Stimulated activated CD4-positive, alpha-beta T cell treated with anti-CD3 and anti-CD28 coated beads, Interleukin-12 subunit alpha, Interleukin-12 subunit beta, amount 100 ng/mL, for 48 hours (primary cell): ENCODE results near the gene NDUFS2.

Source experiments
- DNase-seq, 3 donors: peaks; one replicate each; pipeline ENCODE4 v3.0.0-alpha.2; 2020; ENCODE audit warnings: low read depth in 2 of 3, low spot score in 1 of 3

Gene NDUFS2

DNA sequence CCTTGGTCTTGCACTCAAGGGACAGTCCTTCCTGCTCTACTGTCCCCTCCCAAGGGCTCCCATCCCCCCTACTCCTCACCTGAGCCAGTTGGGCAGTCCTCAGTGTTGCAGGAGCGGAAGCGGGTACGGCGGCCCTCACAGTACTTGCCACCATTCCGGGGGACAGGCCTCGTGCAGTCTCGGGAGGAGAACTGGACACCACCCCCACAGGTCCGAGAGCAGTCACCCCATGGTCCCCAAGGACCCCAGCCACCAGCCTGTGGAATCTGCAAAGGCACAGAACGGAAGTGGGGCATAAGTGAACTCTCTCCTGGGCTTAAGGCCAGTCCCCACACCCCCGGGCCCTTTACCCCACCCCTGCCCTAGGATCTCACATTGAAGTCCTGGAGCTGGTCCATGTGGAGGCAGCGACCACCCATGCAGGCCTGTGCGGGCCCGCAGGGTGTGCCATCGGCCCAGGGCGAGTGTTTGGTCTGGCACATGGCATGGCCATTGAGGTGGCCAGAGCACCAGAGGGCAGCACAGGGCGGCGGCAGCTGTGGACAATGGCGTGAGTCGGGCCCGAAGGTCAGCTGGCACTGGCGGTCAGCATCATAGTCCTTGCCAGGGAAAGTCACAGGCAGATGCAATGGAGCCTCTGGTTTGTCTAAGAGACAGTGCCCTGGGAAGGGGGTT, 8.5 kb upstream of the NDUFS2 start:
- no peak for DNase-seq

DNA sequence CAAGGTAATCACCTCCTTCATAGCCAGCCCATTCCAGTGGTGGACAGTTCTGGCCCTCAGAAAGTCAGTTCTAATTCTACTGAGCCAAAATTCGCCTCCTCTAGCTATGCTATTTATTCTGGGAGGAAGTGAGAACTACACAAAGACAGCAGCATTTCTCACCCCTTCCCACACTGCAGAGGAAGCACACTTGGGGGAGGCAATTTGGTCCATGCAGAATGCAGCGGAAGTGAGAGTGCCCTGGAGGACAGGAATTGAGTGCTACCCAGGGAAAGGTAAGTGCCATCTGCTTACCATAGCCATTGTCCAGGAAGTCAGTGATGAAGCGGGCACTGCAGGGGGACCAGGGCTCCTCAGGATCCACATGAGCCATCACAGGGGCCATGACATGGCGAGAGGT, 7.0 kb upstream of the NDUFS2 start:
- no peak for DNase-seq

DNA sequence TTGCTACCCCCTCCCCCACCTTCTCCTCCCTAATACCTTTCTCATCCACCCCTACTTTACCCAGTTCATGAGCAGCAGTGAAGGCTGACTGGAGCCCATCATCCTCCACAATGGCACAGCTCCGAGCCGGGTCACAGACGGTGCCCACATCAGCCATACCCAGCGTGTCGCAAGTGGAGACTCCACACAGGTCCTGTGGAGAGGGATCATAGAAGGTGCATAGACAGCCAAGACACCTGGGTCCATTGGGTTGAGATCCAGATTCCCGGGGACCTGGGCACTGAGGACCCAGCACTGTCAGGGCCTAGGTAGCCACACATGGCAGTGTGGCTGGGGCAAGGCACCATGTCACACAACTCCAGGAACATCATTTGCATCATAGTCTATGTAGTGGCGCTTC, 6.1 kb upstream of the NDUFS2 start:
- no peak for DNase-seq

DNA sequence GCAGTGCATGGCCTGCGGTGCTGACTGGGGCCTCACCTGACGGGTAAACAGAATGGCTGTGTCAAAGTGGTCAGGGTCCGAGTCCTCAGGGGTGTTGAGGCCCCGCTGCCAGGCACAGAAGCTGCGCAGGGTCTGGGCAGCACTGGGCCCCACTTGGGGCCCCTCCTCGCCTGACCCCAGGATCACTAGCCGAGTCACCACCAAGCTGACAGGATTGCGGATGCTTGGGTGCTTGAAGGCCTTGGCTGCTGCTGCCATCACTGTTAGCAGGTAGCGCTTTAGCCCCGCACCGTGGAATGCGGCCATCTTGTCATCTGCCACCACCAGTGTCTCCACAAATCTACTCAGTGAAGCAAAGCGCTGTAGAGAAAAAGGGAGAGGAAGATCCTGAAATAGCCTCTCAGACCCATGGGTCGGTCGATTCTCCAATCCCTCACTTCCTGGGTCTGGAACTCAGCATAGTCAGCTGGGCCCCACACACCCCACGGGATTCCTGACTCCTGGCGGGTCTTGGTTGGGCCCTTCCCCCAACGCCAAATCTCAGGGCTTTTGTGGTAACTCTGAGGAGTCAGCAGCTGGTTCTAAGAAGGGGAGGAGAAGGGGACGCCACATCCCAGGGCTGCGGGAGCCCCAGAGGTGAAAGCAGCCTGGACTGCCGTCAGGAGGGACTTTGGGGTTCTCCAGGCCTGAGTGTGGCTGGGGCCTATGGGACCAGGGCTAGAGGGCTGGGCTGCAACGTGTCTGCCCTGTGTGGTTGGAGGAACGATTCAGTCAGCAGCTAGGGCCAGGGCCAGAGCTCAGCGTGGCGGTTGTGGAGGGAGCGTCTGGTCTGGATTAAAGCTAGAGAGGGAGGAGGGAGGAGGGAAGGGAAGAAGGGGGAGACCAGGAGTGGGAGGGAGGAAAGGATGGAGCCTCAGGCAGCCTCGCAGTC, 5.4 kb upstream of the NDUFS2 start:
- no peak for DNase-seq

DNA sequence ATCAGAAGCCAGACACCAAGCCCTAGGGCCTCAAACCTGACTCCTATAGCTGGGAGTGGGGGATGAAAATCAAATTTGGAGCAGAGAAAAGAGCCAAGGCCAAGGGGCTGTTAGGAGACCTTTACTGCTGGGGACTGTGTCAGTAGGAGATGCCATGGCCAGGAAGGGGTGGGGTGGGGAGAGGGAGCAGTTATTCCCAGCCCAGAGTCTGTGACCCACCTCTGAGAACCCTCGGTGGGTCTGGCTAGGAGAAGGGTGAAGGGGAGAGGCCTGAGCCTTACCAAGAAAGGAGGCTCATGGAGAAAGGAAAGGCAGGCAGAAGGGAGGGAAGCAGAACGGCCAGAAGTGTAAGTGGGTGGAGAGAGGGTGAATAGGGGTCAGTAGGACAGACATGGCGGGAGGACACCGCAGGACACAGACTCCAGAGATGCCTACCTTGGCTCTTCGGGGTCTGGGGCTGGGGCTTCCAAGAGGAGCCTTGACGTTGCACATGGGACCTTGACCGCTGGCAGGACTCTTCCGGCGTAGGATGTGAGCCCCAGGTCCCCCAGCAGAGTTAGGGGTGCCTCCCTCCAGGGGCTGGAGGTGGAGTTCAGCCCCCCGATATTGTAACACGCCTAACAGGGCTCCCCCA, 4.5 kb upstream of the NDUFS2 start:
- no peak for DNase-seq

DNA sequence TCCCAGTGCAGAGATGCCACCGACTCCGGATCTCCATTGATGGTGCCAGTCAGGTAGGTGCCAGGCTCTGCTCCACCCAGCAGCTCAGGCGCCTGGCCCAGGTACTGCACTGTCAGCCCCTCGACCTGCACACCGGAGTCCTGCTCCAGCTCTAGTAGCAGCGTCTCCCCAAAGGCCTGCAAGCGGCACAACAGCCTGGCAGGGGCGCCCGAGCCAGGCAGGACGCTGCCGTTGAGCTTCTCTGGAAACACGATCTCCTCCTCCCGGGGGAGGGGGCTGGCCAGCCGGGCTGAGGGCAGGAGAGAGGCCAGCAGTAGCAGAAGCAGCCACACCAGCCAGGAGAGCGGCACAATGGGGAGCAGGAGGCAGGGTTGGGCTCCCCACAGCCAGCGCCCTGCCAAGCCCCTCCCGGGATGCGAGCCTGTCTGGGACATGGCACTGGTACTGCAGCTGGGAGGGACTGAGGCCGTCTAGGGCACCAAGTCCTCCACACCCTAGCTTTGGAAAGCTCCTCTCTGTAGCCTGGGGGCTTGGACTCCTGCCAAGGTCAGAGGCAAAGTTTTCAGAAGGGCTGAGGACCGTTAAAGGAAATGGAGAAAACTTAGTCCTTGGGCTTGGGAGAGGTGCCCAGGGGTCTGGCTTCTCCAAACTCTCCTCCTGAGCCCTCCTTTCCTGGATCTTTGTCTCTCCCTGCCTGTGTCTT, 3.8 kb upstream of the NDUFS2 start:
- no peak for DNase-seq

DNA sequence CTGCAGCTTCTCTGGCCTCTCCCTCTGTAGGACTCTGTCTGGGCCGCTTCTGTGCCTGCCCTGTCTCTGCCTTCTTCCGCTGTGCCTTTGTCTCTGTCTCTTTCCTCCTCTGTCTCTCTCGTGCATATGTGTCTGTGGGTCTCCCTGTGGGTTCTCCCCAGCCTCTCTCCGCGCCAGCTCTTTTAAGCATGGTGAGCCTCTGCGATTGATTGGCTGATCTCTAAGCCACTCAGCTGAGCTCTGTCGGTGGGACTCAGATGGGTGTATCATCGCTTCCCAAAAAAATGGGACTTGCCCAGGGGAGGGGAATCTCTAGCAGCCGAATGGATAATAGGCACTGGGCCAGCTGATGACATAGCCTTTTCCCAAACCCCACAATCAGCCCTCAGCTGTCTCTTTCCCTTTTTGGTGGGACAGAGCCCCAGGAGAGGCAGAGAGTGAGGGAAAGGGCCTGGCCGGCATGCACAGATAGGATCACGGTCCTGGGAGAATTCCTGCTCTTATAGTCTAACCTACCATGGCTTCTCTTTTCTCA, 3.2 kb upstream of the NDUFS2 start, which contains the start of gene ADAMTS4:
Gene ADAMTS4, minus strand, starts transcription at position 158 of the 535 bp plus-strand sequence. CDS start 427 bp downstream, outside the sequence.
- DNase-seq: no peak

DNA sequence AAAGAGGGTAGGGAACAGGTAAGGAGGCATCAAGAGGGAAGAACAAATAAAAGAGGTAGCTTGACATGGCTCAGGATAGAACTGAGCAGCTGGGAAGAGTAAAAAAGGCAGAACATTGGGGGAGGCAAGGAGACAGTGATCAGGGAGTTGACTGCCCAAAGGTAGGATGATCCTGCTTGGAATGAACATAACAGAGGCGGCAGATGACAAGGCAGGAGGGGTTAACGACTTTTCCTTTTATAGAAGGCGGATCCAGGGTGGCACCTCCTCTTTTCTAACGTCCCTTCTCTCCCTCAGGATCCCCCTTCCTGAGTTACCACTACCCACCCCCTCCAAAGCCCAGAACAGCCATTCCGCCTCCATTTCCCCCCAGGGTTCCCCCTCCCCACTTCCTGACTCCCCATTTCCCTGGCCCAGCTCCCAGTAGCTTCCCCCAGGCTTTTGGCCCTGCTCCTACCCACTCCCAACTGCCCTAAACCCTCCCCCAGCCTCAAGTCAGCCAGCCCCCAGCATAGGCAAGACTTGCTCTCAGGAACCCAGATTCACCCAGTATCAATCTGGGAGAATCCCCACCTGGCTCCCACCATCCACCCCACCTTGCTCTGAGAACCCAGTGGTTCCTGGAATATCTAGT, 2.5 kb upstream of the NDUFS2 start:
- no peak for DNase-seq

DNA sequence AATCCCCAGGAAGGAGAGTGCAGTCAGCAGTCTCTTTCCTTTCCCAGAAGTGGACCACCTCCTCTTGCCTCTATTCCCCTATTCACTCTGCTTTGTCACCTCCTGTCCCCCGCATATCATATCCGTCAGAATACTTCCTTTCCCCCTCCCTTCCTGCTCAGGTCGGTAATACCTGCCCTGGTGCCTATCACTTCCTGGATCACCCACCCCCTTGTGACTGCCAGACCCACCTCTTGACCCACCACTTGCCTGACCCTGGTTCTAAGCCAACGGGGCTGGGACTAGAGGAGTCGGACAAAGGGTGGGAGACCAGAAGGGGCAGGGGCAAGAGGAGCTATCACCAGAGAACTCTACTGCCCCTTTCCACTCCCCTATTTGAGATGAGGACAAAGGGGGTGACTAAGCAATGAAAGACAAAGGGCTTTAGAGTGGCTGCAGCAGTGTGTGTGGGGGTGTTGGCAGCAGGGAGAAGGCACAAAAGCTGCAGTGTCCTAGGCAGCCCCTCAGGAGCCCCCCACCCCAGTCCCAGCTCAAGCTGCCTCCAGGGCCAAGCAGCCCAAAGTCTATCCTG, 1.7 kb upstream of the NDUFS2 start:
- DNase-seq: no peak

DNA sequence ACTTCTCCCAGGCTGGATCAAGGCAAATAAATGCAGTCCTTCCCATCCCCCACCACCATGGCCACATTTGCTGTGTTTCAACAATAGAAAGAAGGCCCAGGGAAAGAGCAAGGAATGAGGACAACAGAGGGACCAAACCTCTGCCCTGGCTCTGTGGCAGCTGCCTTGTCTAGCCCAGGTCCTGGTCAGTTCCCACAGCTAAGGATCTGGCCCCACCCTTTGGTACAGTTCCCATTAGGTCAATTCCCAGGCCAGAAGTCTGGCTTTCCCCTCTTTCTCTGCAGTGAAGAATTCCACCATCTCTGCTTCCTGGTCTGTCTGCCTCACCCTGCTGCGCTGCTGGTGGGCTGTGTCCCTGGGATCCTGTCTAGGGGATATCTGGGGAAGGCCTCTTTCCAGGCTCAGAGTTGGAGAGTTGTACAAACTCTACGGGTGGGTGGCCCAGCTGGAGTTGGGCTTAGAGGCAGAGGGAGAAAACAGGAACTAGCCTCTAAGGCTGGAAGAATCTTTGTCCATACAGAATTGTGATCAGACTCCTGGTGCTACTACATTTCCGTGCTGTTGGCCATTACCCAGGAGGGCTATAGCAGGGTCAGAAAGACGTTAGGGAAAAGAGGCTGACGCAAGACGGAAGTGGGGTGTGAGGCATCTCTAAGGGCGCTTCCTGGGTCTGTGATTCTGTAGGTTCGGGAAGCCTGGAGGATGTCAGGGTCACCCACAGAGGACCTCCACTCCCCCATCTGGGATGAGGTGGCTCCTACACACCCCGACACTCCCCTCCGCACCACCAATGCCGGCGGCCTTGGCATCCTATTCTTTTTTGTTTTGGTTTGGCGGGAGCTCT, 953 bp upstream of the NDUFS2 start:
- DNase-seq: no peak

DNA sequence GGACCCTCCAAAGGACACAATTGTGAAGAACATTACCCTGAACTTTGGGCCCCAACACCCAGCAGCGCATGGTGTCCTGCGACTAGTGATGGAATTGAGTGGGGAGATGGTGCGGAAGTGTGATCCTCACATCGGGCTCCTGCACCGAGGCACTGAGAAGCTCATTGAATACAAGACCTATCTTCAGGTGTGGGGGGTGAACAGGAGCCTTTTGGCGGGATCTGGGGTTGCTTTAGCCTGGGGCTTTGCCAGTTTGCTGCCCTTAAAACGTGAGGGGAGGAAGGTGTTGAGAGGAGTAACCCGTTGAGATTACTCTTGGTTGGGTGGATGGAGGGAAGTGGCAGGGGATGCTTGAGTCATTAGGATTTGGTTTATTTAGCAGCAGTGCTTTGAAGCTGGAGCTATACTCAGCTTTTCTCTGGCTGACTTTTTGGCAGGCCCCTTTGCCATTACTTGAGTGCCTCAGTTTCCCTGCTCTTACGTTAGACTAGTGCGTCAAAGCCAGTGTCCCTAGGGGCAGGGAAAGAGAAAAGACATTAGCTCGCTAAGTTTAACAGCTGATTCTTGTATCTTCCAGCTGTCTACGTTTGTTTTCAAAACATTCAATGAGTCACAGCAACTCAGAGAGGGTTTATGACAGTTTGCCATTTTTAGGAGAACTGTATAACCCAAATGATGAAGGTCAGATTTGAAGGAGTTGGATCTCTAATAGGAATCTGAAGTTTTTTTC, 4.4 kb downstream of the NDUFS2 start:
- DNase-seq: no peak

DNA sequence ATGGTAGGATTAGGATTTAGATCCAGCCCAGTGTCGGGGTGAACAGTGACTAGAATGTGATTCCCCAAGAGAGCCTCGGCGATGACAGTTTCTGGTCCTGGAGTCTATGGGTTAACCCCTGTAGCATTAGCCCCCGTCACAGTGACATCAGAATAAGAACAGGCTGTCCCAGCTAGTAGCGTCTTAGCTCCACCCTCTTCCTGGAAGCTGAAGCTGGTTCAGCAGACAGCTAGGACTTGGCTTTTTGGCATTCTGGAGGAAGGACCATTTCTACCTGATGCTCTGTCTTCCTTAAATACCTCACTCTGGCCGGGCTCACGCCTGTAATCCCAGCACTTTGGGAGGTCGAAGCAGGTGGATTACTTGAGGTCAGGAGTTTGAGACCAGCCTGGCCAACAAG, 5.0 kb downstream of the NDUFS2 start:
- DNase-seq: no peak

DNA sequence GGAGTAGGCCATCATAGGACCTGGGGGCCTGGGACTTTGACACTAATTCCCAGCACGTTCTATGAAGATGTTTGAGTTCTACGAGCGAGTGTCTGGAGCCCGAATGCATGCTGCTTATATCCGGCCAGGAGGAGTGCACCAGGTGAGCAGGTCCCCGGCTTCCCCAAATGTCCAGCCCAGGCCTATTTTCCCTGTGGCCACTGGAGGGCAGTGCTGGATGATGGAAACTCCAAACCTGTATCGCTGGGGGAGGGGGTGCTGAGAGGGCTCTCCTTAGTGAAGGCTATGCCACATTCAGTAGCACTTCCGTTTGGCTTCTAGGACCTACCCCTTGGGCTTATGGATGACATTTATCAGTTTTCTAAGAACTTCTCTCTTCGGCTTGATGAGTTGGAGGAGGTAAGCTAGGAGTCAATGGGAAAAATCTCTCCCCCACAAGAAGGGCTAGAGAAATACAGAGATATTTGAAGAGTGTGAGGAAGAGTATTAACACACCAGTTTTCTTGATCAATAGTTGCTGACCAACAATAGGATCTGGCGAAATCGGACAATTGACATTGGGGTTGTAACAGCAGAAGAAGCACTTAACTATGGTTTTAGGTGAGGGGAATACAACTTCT, 7.7 kb downstream of the NDUFS2 start:
- peak; percentile 58 to 71 (median 60) for DNase-seq

DNA sequence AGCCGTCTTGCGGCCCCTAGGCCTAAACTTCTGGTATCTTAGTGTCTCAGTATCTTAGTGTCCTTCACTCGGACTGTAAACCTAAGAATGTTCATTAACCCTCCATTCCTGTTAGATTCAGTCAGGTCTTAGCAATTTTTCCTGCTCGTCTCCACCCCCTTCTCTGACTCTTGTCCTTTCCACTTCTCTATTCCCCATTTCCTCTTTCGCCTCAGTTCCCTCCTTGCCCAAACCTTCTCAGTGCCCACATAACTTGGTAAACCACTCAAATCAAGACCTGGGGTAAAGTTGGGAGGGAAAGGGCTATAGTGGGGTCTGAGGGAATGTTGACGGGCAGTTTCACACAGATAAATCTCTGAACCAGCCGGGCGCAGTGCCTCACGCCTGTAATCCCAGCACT, 12.2 kb downstream of the NDUFS2 start:
- DNase-seq: no peak

DNA sequence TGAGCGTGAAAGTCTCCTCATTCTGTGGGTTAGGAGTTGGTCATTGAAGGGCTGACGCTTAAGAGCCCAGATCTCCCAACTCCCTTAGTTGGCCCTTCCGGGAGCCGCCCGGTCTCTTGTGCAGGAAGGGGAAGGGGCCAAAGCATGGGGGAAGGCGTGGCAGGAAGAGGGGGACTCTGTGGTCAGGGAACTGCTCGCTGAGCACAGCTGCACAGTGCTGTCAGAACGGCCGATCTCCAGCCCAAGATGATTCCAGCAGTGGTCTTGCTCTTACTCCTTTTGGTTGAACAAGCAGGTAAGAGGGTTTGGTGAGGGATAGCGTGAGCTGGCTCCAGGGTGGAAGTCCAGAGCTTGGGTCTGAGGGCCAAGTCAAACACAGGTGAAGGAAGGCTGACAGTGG, 12.9 kb downstream of the NDUFS2 start, which contains the start of gene FCER1G:
Gene FCER1G, plus strand, starts transcription at position 220 of the 400 bp plus-strand sequence. Its CDS starts 27 bp downstream, at position 247.
- no peak for DNase-seq

DNA sequence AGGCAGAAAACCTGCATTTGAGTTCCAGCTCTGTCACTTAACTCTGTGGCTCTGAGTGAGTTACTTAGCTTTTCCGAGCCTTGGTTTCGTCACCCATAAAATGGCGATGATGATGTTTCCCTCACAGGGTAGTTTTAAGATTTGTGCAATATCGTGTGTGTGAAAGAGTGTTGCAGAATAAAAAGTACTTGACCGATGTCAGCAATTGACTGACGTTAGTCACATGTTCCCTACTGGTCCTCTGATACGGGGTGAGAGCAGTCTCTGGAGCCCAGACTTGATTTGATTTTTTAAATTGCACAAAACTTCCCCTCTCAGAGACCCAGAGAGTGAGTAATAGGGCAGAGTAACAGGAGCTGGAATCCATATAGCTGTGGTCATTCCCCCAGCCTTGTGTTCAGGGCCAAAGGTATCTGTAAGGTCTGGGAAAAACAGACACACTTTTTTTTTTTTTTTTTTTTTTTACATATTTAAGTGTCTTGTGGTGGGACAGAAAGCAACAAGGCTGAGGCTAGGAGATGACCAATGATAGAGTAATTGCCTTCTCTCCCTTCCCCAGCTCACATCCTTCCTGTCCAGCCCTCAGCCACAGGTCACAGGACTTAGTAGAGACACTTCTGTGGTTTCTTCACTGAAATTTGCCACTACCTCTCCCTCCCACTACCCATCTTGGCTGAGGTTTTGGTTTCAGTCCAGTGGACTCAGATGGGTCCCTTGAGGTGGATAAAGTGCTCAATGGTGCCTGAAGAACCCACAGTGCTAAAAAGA, 15.0 kb downstream of the NDUFS2 start:
- DNase-seq: no peak

DNA sequence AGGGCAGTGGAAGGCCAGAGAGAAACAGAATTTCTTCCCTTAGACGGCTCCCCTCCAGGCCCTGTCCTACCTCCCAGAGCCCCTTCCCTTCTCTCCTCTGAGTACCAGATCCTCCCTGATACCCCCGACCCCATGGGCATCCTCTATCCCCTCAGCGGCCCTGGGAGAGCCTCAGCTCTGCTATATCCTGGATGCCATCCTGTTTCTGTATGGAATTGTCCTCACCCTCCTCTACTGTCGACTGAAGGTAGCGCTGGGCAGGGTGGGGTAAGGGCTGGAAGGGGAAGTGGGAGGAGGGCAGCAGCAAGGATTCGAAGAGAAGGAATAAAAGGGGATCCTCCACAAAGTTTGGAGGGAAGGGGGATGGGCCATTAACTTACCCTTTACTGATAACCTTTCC, 15.7 kb downstream of the NDUFS2 start:
- no peak for DNase-seq
